IMR-90 (cell line): ENCODE measurements around the gene CTNND2. TPM values are rescaled to one million over a fixed set of nuclear protein-coding genes. Genes with fewer than 3 reads are reported as not detected.

Experiments used
- ATAC-seq: fragments of 200-7000 bp; cut with Tn5 transposase; 2 replicates; pipeline ENCODE4 v1.9.1; 2020; ENCODE audit warnings: low read depth, mild to moderate bottlenecking, moderate library complexity
- BruUV-seq: library from RNA; stranded (reverse); fragments of 400-500 nt; replicated peaks from 2 replicates; lab custom pipeline; 2021; lab: Mats Ljungman, UMichigan
- CTCF ChIA-PET: fragments of 300-600 bp; formaldehyde crosslinking; extraction: SDS; loops from one replicate; lab custom pipeline; 2021; ENCODE audit warnings: antibody characterized with exemption; lab: Yijun Ruan, JAX
- POLR2A ChIA-PET: fragments of 300-600 bp; sonication (Branson Sonifier 250); formaldehyde crosslinking; loops from one replicate; lab custom pipeline; 2022; ENCODE audit warnings: antibody characterized with exemption; ENCODE audit not compliant: unreplicated experiment; lab: Charles Lee
- DNase-seq: peaks from one replicate; pipeline ENCODE4 v3.0.0; 2013
- H2AFZ ChIP-seq: replicated peaks from 2 replicates; pipeline ENCODE3; 2013; ENCODE audit warnings: low read length, mild to moderate bottlenecking; ENCODE audit not compliant: poor library complexity
- H2AK5ac ChIP-seq: 2 replicates; pipeline ENCODE4 v1.6.1; 2013; ENCODE audit warnings: low read depth, low read length, inconsistent platforms
- H2AK9ac ChIP-seq: replicated peaks from 2 replicates; pipeline ENCODE3; 2013; ENCODE audit warnings: mild to moderate bottlenecking, low read depth, low read length, moderate library complexity; ENCODE audit not compliant: poor library complexity
- H2BK120ac ChIP-seq: 2 replicates; pipeline ENCODE4 v1.6.1; 2013; ENCODE audit warnings: low read depth, low read length, inconsistent platforms
- H2BK15ac ChIP-seq: 3 replicates; pipeline ENCODE4 v1.6.1; 2013; ENCODE audit warnings: low read depth, low read length, inconsistent platforms
- H2BK20ac ChIP-seq: 2 replicates; pipeline ENCODE4 v1.6.1; 2013; ENCODE audit warnings: low read depth, mild to moderate bottlenecking, inconsistent platforms, low read length, moderate library complexity
- H2BK5ac ChIP-seq: 2 replicates; pipeline ENCODE4 v1.6.1; 2013; ENCODE audit warnings: mild to moderate bottlenecking, low read depth, low read length, inconsistent platforms; ENCODE audit not compliant: poor library complexity, severe bottlenecking
- H3K14ac ChIP-seq: replicated peaks from 2 replicates; pipeline ENCODE4 v1.6.1; 2013; ENCODE audit warnings: low read depth, low read length, inconsistent platforms
- H3K18ac ChIP-seq: 2 replicates; pipeline ENCODE4 v1.6.1; 2013; ENCODE audit warnings: low read depth, low read length, control low read depth
- H3K23ac ChIP-seq: 2 replicates; pipeline ENCODE4 v1.6.1; 2013; ENCODE audit warnings: low read depth, low read length, inconsistent platforms
- H3K27ac ChIP-seq: 2 replicates; pipeline ENCODE4 v1.5.1; 2013; ENCODE audit warnings: mild to moderate bottlenecking, control low read depth, low read length; ENCODE audit not compliant: insufficient read depth
- H3K27me3 ChIP-seq: 2 replicates; pipeline ENCODE4 v1.6.1; 2013; ENCODE audit warnings: low read length; ENCODE audit not compliant: control insufficient read depth, insufficient read depth
- H3K36me3 ChIP-seq: 2 replicates; pipeline ENCODE4 v1.6.1; 2013; ENCODE audit warnings: low read length, mixed read lengths; ENCODE audit not compliant: control insufficient read depth, insufficient read depth
- H3K4ac ChIP-seq: 2 replicates; pipeline ENCODE4 v1.6.1; 2013; ENCODE audit warnings: low read depth, low read length, inconsistent platforms
- H3K4me1 ChIP-seq: 2 replicates; pipeline ENCODE4 v1.6.1; 2013; ENCODE audit warnings: low read length, mixed read lengths; ENCODE audit not compliant: control insufficient read depth, insufficient read depth
- H3K4me2 ChIP-seq: 2 replicates; pipeline ENCODE4 v1.6.1; 2013; ENCODE audit warnings: low read depth, mild to moderate bottlenecking, control low read depth, low read length, moderate library complexity
- H3K4me3 ChIP-seq: 2 replicates; pipeline ENCODE4 v1.5.1; 2013; ENCODE audit warnings: low read depth, mild to moderate bottlenecking, control low read depth, low read length, moderate library complexity; ENCODE audit not compliant: insufficient read depth
- H3K56ac ChIP-seq: 2 replicates; pipeline ENCODE4 v1.6.1; 2013; ENCODE audit warnings: low read length, inconsistent platforms; ENCODE audit not compliant: insufficient read depth; ENCODE audit errors: extremely low read depth
- H3K79me1 ChIP-seq, 2 experiments: 2 replicates each; pipeline ENCODE4 v1.6.1; 2013; ENCODE audit warnings: low read length in 2 of 2, inconsistent platforms in 1 of 2, low read depth in 1 of 2
- H3K9ac ChIP-seq: 2 replicates; pipeline ENCODE4 v1.6.1; 2013; ENCODE audit warnings: low read depth, low read length, control low read depth
- H3K9me1 ChIP-seq: 2 replicates; pipeline ENCODE4 v1.6.1; 2013; ENCODE audit warnings: low read length, inconsistent platforms; ENCODE audit not compliant: insufficient read depth
- H3K9me3 ChIP-seq: 2 replicates; pipeline ENCODE4 v1.6.1; 2013; ENCODE audit warnings: low read length; ENCODE audit not compliant: control insufficient read depth, insufficient read depth
- H4K20me1 ChIP-seq: 2 replicates; pipeline ENCODE4 v1.6.1; 2013; ENCODE audit warnings: low read length, inconsistent platforms; ENCODE audit not compliant: insufficient read depth
- H4K5ac ChIP-seq: 2 replicates; pipeline ENCODE4 v1.6.1; 2013; ENCODE audit warnings: mild to moderate bottlenecking, low read depth, low read length, control low read depth
- H4K8ac ChIP-seq, 2 experiments: 2 replicates each; pipeline ENCODE4 v1.6.1; 2013; ENCODE audit warnings: low read depth in 2 of 2, low read length in 2 of 2, control low read depth in 1 of 2, inconsistent platforms in 1 of 2
- H4K91ac ChIP-seq: 2 replicates; pipeline ENCODE4 v1.6.1; 2013; ENCODE audit warnings: low read depth, low read length, inconsistent platforms; ENCODE audit not compliant: insufficient read depth
- BHLHE40 ChIP-seq: fragments of 150-350 bp; IDR thresholded peaks from 2 replicates; pipeline ENCODE4 v1.6.1; 2016; ENCODE audit warnings: mild to moderate bottlenecking, low read depth, low read length
- CEBPB ChIP-seq: IDR thresholded peaks from 2 replicates; pipeline ENCODE4 v1.6.1; 2012; ENCODE audit warnings: low read depth, low read length, improper control_type of control experiment
- CHD1 ChIP-seq: IDR thresholded peaks from 2 replicates; pipeline ENCODE4 v1.6.1; 2012; ENCODE audit warnings: low read depth, low read length, improper control_type of control experiment
- FOS ChIP-seq: fragments of 150-350 bp; IDR thresholded peaks from 2 replicates; pipeline ENCODE4 v1.6.1; 2016; ENCODE audit warnings: low read depth, low read length
- MAFK ChIP-seq: IDR thresholded peaks from 2 replicates; pipeline ENCODE4 v1.6.1; 2012; ENCODE audit warnings: low read depth, low read length, improper control_type of control experiment
- MAZ ChIP-seq: IDR thresholded peaks from 2 replicates; pipeline ENCODE4 v1.6.1; 2012; ENCODE audit warnings: low read depth, mild to moderate bottlenecking, low read length, improper control_type of control experiment, moderate library complexity, borderline replicate concordance
- MXI1 ChIP-seq: IDR thresholded peaks from 2 replicates; pipeline ENCODE4 v1.6.1; 2012; ENCODE audit warnings: low read depth, mild to moderate bottlenecking, low read length, moderate library complexity, borderline replicate concordance
- NFE2L2 ChIP-seq: fragments of 150-350 bp; IDR thresholded peaks from 2 replicates; pipeline ENCODE4 v1.6.1; 2016; ENCODE audit warnings: low read depth, mild to moderate bottlenecking, low read length
- POLR2A ChIP-seq: IDR thresholded peaks from 2 replicates; pipeline ENCODE4 v1.6.1; 2012; ENCODE audit warnings: mild to moderate bottlenecking, low read depth, low read length
- RAD21 ChIP-seq: IDR thresholded peaks from 2 replicates; pipeline ENCODE4 v1.6.1; 2012; ENCODE audit warnings: low read length, improper control_type of control experiment
- RCOR1 ChIP-seq: IDR thresholded peaks from 2 replicates; pipeline ENCODE4 v1.6.1; 2012; ENCODE audit warnings: mild to moderate bottlenecking, low read length, improper control_type of control experiment; ENCODE audit not compliant: insufficient replicate concordance
- RFX5 ChIP-seq: IDR thresholded peaks from 2 replicates; pipeline ENCODE4 v1.8.0; 2012; ENCODE audit warnings: low read depth, mild to moderate bottlenecking, low read length, moderate library complexity
- SMC3 ChIP-seq: fragments of 150-350 bp; IDR thresholded peaks from 2 replicates; pipeline ENCODE4 v1.6.1; 2016; ENCODE audit warnings: low read depth, mild to moderate bottlenecking, antibody characterized with exemption, low read length, moderate library complexity
- WGBS, 2 experiments: methylation state at CpG; one replicate each; pipeline versions ENCODE4 v1.1.5 to v1.1.7; 2013; ENCODE audit warnings: missing lambda C conversion rate in 2 of 2; ENCODE audit not compliant: insufficient read length in 1 of 2; ENCODE audit errors: extremely low coverage in 2 of 2; 5-methylcytosine and 5-hydroxymethylcytosine counted together
- dilution Hi-C: fragments of 300-500 bp; cut with HindIII; formaldehyde crosslinking; loops from one replicate; pipeline ENCODE4 v1.14.3; 2018; ENCODE audit warnings: low sequenced_read_pairs; ENCODE audit not compliant: unreplicated experiment
- in situ Hi-C: fragments of 300-500 bp; cut with MboI; formaldehyde crosslinking; loops from 3 replicates; pipeline ENCODE4 v1.14.3; 2019; ENCODE audit warnings: low sequenced_read_pairs, inconsistent platforms, mixed read lengths
- intact Hi-C: fragments of 100-400 bp; cut with micrococcal nuclease; formaldehyde crosslinking; loops from 2 replicates; pipeline ENCODE4 v1.10.0; 2022
- polyA plus RNA-seq, 3 experiments: library from polyadenylated mRNA; depleted of rRNA; stranded (reverse); fragments of >200 nt; gene quantifications; 2 replicates each; pipeline ENCODE4 v1.2.3, GENCODE V29; 2012; ENCODE audit warnings: low replicate concordance in 1 of 3
- total RNA-seq: library from RNA; depleted of rRNA; stranded (reverse); fragments of >200 nt; gene quantifications from 2 replicates; pipeline ENCODE4 v1.2.3, GENCODE V29; 2012
- TF ChIP-seq, protein P1 (sequence below): fragments of 150-350 bp; IDR thresholded peaks from 2 replicates; pipeline ENCODE4 v1.6.1; 2016; ENCODE audit warnings: low read depth, mild to moderate bottlenecking, low read length, moderate library complexity, borderline replicate concordance
- TF ChIP-seq, protein P2 (sequence below): fragments of 150-350 bp; IDR thresholded peaks from 2 replicates; pipeline ENCODE4 v1.6.1; 2017; ENCODE audit warnings: mild to moderate bottlenecking, antibody characterized with exemption, low read length, low read depth
- TF ChIP-seq, protein P3 (sequence below): conservative IDR thresholded peaks from 2 replicates; pipeline ENCODE4 v1.5.1; 2012; ENCODE audit warnings: mild to moderate bottlenecking, low read depth, low read length, improper control_type of control experiment

CTNND2 gene
- total and polyA plus RNA-seq, 2 of the 4 experiments (the other 2 are of a cell fraction), result not detected

DNA sequence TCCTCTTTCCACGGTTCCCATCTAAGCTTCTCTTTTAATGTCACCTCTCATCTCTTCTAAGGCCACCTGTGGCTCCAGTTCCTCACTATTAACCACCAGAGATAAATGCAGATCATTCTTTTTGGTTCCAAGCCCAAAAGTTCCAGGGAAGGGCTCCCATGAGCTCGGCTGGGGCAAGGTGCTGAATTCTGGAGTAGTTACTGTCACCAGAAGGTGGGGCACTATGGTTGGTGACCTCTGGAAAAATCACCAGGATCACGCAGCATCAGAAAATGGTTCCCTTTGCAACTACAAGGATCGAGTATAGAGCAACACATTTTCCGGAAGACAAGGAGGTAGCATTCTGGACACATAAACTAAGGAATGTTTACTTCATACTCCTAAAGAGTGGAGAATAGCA, 614.5 kb downstream of the CTNND2 start:
- in situ Hi-C loops, result no loop called here
- H3K4ac ChIP-seq, result no peak overlapping the region

More for the DNA sequence above, 614.5 kb downstream of the CTNND2 start:
- H2AK5ac ChIP-seq, result no peak overlapping the region
- H3K4me2 ChIP-seq, result no peak overlapping the region
- no peak overlapping the region for H3K27ac ChIP-seq
- H2BK15ac ChIP-seq, result no peak overlapping the region
- no peaks in the 10 kb centered on the region for H3K9me1 ChIP-seq
- no peak for ATAC-seq
- no peak overlapping the region for H3K18ac ChIP-seq
- no peaks in the 10 kb centered on the region for H3K36me3 ChIP-seq
- no peak overlapping the region for H3K4me3 ChIP-seq
- CTCF ChIA-PET, result no interaction called here
- H3K14ac ChIP-seq, result no peak overlapping the region
- intact Hi-C loops (no loop called here), dilution Hi-C loops (no loop called here)
- no peak overlapping the region for H4K91ac ChIP-seq
- H4K5ac ChIP-seq, result no peak overlapping the region
- no TSS peak for BruUV-seq
- H2BK20ac ChIP-seq, result no peak overlapping the region
- H3K27me3 ChIP-seq, result no peaks in the 10 kb centered on the region
- no peak overlapping the region for H2BK5ac ChIP-seq
- no peak overlapping the region for H3K9ac ChIP-seq
- POLR2A ChIA-PET, result no interaction called here
- TF ChIP-seq RAD21 (no peak), RCOR1 (no peak), RFX5 (no peak), MAFK (no peak), CEBPB (no peak), MXI1 (no peak), MAZ (no peak), BHLHE40 (no peak), CHD1 (no peak), SMC3 (no peak), POLR2A (no peak), NFE2L2 (no peak), FOS (no peak)
- TF ChIP-seq, protein P1, sequence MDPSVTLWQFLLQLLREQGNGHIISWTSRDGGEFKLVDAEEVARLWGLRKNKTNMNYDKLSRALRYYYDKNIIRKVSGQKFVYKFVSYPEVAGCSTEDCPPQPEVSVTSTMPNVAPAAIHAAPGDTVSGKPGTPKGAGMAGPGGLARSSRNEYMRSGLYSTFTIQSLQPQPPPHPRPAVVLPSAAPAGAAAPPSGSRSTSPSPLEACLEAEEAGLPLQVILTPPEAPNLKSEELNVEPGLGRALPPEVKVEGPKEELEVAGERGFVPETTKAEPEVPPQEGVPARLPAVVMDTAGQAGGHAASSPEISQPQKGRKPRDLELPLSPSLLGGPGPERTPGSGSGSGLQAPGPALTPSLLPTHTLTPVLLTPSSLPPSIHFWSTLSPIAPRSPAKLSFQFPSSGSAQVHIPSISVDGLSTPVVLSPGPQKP, result no peak
- TF ChIP-seq, protein P2, sequence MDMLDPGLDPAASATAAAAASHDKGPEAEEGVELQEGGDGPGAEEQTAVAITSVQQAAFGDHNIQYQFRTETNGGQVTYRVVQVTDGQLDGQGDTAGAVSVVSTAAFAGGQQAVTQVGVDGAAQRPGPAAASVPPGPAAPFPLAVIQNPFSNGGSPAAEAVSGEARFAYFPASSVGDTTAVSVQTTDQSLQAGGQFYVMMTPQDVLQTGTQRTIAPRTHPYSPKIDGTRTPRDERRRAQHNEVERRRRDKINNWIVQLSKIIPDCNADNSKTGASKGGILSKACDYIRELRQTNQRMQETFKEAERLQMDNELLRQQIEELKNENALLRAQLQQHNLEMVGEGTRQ, result no peak
- TF ChIP-seq, protein P3, sequence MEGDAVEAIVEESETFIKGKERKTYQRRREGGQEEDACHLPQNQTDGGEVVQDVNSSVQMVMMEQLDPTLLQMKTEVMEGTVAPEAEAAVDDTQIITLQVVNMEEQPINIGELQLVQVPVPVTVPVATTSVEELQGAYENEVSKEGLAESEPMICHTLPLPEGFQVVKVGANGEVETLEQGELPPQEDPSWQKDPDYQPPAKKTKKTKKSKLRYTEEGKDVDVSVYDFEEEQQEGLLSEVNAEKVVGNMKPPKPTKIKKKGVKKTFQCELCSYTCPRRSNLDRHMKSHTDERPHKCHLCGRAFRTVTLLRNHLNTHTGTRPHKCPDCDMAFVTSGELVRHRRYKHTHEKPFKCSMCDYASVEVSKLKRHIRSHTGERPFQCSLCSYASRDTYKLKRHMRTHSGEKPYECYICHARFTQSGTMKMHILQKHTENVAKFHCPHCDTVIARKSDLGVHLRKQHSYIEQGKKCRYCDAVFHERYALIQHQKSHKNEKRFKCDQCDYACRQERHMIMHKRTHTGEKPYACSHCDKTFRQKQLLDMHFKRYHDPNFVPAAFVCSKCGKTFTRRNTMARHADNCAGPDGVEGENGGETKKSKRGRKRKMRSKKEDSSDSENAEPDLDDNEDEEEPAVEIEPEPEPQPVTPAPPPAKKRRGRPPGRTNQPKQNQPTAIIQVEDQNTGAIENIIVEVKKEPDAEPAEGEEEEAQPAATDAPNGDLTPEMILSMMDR, result no peak
- no peak overlapping the region for H3K23ac ChIP-seq
- H3K79me1 ChIP-seq, result no peaks in the 10 kb centered on the region
- no peak overlapping the region for H2AFZ ChIP-seq
- H3K9me3 ChIP-seq, result no peaks in the 10 kb centered on the region
- H3K56ac ChIP-seq, result no peak overlapping the region
- no peak for DNase-seq
- H2AK9ac ChIP-seq, result no peak overlapping the region
- H2BK120ac ChIP-seq, result no peak overlapping the region
- WGBS, 2 experiments, result 0% methylated on average over 1 of the region's 5 CpGs; no CpG with 5 or more reads in 1 of the 2 experiments
- H3K4me1 ChIP-seq, result no peaks in the 10 kb centered on the region
- no peak overlapping the region for H4K8ac ChIP-seq
- H4K20me1 ChIP-seq, result no peaks in the 10 kb centered on the region
